DMS53 (cell line): ENCODE results near the gene CCNY.

ENCODE experiments used
- DNase-seq: peaks from one replicate; lab custom pipeline; 2025; lab: John Stamatoyannopoulos, UW

Gene CCNY

GRCh38 chr10:35452847-35453246, 116.5 kb downstream of the CCNY start:
- DNase-seq: no peak

- no peak for DNase-seq
These were observed 117.7 kb downstream of the CCNY start for GRCh38 chr10:35453855-35454532.

GRCh38 chr10:35456153-35456720, 119.9 kb downstream of the CCNY start:
- no peak for DNase-seq

- DNase-seq: no peak
These were observed 120.5 kb downstream of the CCNY start for GRCh38 chr10:35456784-35457183.

- DNase-seq: no peak
These were observed 122.5 kb downstream of the CCNY start for GRCh38 chr10:35458500-35459448.

- no peak for DNase-seq
These were observed 123.1 kb downstream of the CCNY start for GRCh38 chr10:35459449-35459847.

- DNase-seq: no peak
These were observed 124.6 kb downstream of the CCNY start for GRCh38 chr10:35460852-35461460.

GRCh38 chr10:35462491-35462934, 126.2 kb downstream of the CCNY start:
- DNase-seq: peak; percentile 14

GRCh38 chr10:35463105-35463867, 127.0 kb downstream of the CCNY start:
- DNase-seq: no peak

GRCh38 chr10:35463878-35464277, 127.6 kb downstream of the CCNY start:
- DNase-seq: no peak

GRCh38 chr10:35464825-35465456, 128.6 kb downstream of the CCNY start:
- DNase-seq: no peak

GRCh38 chr10:35465673-35466072, 129.4 kb downstream of the CCNY start:
- no peak for DNase-seq

- no peak for DNase-seq
These were observed 129.9 kb downstream of the CCNY start for GRCh38 chr10:35466170-35466569.

- DNase-seq: no peak
These were observed 130.4 kb downstream of the CCNY start for GRCh38 chr10:35466661-35467060.

GRCh38 chr10:35467186-35467585, 130.9 kb downstream of the CCNY start:
- no peak for DNase-seq

- DNase-seq: no peak
These were observed 134.1 kb downstream of the CCNY start for GRCh38 chr10:35470248-35470924.

GRCh38 chr10:35470925-35471315, 134.6 kb downstream of the CCNY start:
- DNase-seq: no peak

- no peak for DNase-seq
These were observed 135.1 kb downstream of the CCNY start for GRCh38 chr10:35471435-35471834.

- no peak for DNase-seq
These were observed 143.8 kb downstream of the CCNY start for GRCh38 chr10:35480142-35480541.

GRCh38 chr10:35481413-35481812, 145.1 kb downstream of the CCNY start:
- no peak for DNase-seq
